ENCODE results near the gene MYOF. TPM values are rescaled to one million over a fixed set of nuclear protein-coding genes. Genes with fewer than 3 reads are reported as not detected.

The MYOF gene
- total RNA-seq, 1 donor from 2014 or later, result 208 TPM

- H3K4me3 ChIP-seq (ENCODE audit: low read depth, low read length), result no peak overlapping the region
Observed at GRCh38 chr10:93384006-93384405, 98.1 kb downstream of the MYOF start.

GRCh38 chr10:93383562-93383981 is 98.6 kb downstream of the MYOF start:
- DNase-seq (ENCODE audit: low read depth), result no peak
- TF ChIP-seq CTCF (conservative IDR thresholded peaks at IDR 0.05; ENCODE audit: low read depth, low read length), result no peak
- no peak overlapping the region for H3K4me3 ChIP-seq (ENCODE audit: low read depth, low read length)

More at GRCh38 chr10:93384006-93384405, 98.1 kb downstream of the MYOF start:
- DNase-seq (ENCODE audit: low read depth), result peak; percentile 1
- no peak for TF ChIP-seq CTCF (conservative IDR thresholded peaks at IDR 0.05; ENCODE audit: low read depth, low read length)

DNA sequence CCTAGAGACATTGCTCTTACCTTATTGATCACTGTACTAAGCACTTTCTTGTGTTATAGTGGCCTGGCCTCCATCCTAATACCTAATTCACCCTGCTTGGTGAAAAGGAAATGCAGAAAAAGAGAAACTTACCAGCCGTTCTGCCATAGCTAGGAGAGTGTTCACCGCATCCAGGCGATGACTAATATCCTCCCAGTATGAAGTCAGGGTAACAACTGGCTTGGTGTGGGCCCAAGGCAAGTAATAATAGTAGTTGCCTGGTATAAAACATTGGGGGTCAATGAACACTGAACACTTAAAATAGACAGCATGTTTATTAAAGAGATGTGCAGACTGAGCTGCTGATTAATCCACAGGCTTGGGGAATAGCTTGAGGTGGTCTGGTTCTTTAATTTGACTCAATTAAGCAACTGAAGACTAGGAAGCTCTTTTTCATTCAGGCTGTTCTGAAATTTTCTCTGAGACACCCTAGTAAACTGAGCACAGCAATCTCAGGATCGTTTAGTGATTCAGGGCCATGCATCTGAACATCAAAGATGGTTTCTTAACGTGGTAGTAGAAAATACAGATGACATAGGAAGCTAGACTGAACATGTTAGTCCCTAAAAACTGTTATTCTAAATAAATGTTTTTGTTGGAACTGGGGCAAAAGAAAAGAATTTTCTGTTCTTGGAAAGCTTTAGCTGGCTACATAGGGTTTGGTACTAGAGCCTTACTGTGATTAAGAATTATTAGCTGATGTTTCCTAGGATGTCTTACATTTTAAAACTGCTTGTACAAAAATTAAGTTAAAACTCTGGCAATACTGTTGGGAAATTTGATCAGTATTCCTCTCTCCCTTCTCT is 102.2 kb downstream of the MYOF start:
- H3K4me3 ChIP-seq (ENCODE audit: low read depth, low read length), result no peak overlapping the region
- no peak for TF ChIP-seq CTCF (conservative IDR thresholded peaks at IDR 0.05; ENCODE audit: low read depth, low read length)
- no peak for DNase-seq (ENCODE audit: low read depth)

- H3K4me3 ChIP-seq (ENCODE audit: low read depth, low read length), result no peak overlapping the region
- no peak for DNase-seq (ENCODE audit: low read depth)
- no peak for TF ChIP-seq CTCF (conservative IDR thresholded peaks at IDR 0.05; ENCODE audit: low read depth, low read length)
Observed at GRCh38 chr10:93378997-93379730, 103.0 kb downstream of the MYOF start.

DNA sequence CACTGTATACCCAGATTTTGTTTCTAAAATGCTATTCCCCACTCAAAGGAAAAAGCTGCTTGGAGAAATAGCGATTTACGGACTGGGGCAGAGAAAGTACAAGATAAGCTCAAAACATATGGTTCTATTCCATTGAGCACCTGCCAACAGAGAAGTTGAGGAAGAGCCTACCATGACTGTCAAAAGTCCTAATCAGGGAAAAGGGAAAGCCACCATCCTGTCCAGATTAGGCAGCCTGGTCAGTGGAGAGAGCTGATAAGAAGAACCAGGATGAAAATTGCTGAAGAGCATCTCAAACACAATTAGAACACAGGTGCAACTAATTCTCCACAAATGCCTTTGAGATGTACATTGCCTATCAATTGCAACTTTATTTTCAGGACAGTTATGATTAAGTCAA is 104.1 kb downstream of the MYOF start:
- no peak for DNase-seq (ENCODE audit: low read depth)
- no peak for TF ChIP-seq CTCF (conservative IDR thresholded peaks at IDR 0.05; ENCODE audit: low read depth, low read length)
- H3K4me3 ChIP-seq (ENCODE audit: low read depth, low read length), result no peak overlapping the region

DNA sequence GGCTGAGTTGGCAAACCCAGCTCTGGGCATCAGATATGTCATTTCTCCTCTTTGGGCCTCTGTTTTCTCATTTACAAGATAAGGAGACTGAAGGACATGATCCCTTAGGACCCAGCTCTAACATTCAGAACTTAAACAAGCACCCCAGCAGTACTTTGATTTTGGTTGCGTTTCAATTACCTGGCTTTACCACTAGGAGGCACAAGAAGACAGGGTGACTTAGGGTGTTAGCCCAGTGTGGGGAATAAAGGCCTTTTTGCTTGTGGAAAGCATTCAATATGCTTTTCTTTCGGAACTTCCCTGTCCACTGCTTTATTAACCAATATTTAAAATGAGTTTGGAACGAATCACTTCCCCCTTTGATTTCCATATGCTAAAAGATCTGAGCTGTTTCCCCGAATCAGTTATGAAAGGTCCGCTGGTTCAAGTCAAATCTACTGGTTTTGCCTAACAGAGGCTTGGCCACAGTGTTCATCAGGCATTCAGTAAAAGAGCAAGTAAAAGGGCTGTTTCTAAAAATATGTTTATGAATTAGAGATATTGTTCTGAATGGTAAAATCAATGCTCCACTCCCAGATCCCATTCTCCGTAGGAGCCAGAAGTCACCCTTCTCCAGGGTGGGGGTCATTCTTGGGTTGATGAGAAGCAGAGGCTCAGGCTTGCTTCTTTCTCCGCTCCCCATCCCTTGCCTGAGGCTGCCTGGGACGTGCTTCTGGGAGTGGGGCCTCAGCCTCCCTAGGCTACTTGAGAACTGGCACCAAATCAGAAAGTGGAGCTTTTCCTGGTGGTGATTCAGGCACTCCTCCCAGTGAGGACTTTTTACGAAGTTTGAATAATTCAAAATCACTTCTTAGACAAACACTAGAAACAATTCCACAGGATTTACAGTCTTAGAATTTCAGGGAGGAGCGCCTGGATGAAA is 105.5 kb downstream of the MYOF start:
- peak; percentile 41 for DNase-seq (ENCODE audit: low read depth)
- peak; percentile 96 for TF ChIP-seq CTCF (conservative IDR thresholded peaks at IDR 0.05; ENCODE audit: low read depth, low read length)
- no peak overlapping the region for H3K4me3 ChIP-seq (ENCODE audit: low read depth, low read length)

Measured in epithelial cell of proximal tubule (primary cell).